Measurements from ENCODE around the gene ANKRA2. TPM values are rescaled to one million over a fixed set of nuclear protein-coding genes. Genes with fewer than 3 reads are reported as not detected.

The ANKRA2 gene
- total and polyA plus RNA-seq, 9 of the 15 experiments (the other 6 are each of a cell fraction or from before 2014, with no cell fraction given) = 7.9 to 28.7 (median 12.8) TPM

DNA sequence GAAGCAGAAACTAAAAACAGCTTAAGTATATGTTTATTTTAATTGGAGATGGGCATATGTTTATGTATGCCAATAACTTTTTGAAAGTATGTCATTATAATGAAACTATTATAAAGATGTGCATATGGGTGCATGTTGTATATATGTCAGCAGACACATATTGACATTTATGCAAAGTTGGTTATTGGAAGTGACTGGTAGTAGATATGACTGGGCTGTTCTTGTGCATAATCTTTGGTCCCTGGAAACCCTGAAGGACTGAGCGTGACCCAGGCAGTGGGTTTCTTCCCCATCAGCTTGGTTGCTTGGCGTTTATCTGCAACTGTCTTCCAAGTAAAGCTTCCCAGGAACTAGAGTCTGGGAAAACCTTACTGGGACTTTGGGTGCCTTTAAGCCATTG, 25.7 kb downstream of the ANKRA2 start:
- Histone ChIP-seq H3K4me1 (replicated peaks in 1 of 2; ENCODE audit: control insufficient read depth in 2 of 2, insufficient read depth in 2 of 2, low read length in 2 of 2) (no peaks in the 10 kb centered on the region; a peak in 1 of 5 replicates), H3K9me3 (replicated peaks; ENCODE audit: control insufficient read depth, insufficient read depth, low read depth, low read length) (no peaks in the 10 kb centered on the region), H3K36me3 (ENCODE audit: control insufficient read depth, insufficient read depth, low read length) (no peaks in the 10 kb centered on the region), H3K27ac (ENCODE audit: extremely low read depth, low read depth, low read length) (no peak overlapping the region), H4K20me1 (replicated peaks; ENCODE audit: control insufficient read depth, insufficient read depth, low read length) (no peaks in the 10 kb centered on the region), H3K4me2 (ENCODE audit: insufficient read depth, low read length) (no peak overlapping the region), H3K4me3 (no peak overlapping the region), H3K27me3 (ENCODE audit: control insufficient read depth in 2 of 2, insufficient read depth in 2 of 2, low read length in 2 of 2) (peaks cover under 1% of the 10 kb centered on the region in 2 experiments; a peak in 2 of 5 replicates), H3K9me1 (ENCODE audit: control insufficient read depth, insufficient read depth, low read length) (no peaks in the 10 kb centered on the region), H3K9ac (ENCODE audit: insufficient read depth in 1 of 2, low read depth in 2 of 2, low read length in 2 of 2) (no peak overlapping the region), H2AFZ (ENCODE audit: low read depth, low read length) (no peak overlapping the region), H3K79me2 (ENCODE audit: control insufficient read depth, insufficient read depth, low read length) (no peaks in the 10 kb centered on the region)
- TF ChIP-seq PRMT5 (CRISPR knock-in tag; IDR thresholded peaks at IDR 0.05) = no peak
- TF ChIP-seq PHF21A (IDR thresholded peaks at IDR 0.05; ENCODE audit: borderline replicate concordance, low read depth) = no peak
- no peak for TF ChIP-seq ZBTB1 (CRISPR knock-in tag; IDR thresholded peaks at IDR 0.05; ENCODE audit: borderline replicate concordance, low read depth)
- TF ChIP-seq NRF1 (conservative IDR thresholded peaks at IDR 0.05 in 1 of 2, IDR thresholded peaks at IDR 0.05 in 1 of 2) = no peak
- no peak for TF ChIP-seq ZNF431 (CRISPR knock-in tag; IDR thresholded peaks at IDR 0.05)
- no peak for TF ChIP-seq MED1 (CRISPR knock-in tag; IDR thresholded peaks at IDR 0.05; ENCODE audit: borderline replicate concordance)
- TF ChIP-seq ETV5 (CRISPR knock-in tag; IDR thresholded peaks at IDR 0.05; ENCODE audit: low read depth) = no peak
- no peak for TF ChIP-seq IFI16 (CRISPR knock-in tag; IDR thresholded peaks at IDR 0.05)
- FAIRE-seq = no peak
- no TSS peak for BruUV-seq (replicated peaks)
- ATAC-seq = no peak
- intact Hi-C loops (cut with micrococcal nuclease) (no loop called here), in situ Hi-C loops (cut with MboI) (no loop called here)
- CTCF ChIA-PET (ENCODE audit: low intra/inter-chr PET ratio) = no interaction called here
- 0% methylated on average over 2 of the region's 2 CpGs for WGBS (ENCODE audit: insufficient coverage, low coverage, missing lambda C conversion rate)
- DNase-seq (ENCODE audit: extremely low read depth in 1 of 4, low spot score in 3 of 4) = no peak
- POLR2A ChIA-PET = interaction anchor here (1.6 kb wide), 1 partner anchor 9 kb away, joined by 3 read pairs; no protein-coding TSS in a partner anchor
